Upper lobe of left lung (tissue), 4 donors: ENCODE results near the gene SPDL1.

Experiments used
- CTCF ChIP-seq, 6 experiments: fragments of 450-650 bp in 4 of 6; fragments of 200-600 bp in 2 of 6; sonication (generic) in 2 of 6; IDR thresholded peaks; one replicate each; pipeline ENCODE4 v1.5.1; 2016 to 2019; ENCODE audit warnings: antibody characterized with exemption in 6 of 6
- EP300 ChIP-seq, 4 donors: sonication (generic); formaldehyde crosslinking; IDR thresholded peaks; one replicate each; pipeline ENCODE4 v1.5.1; 2017; ENCODE audit warnings: antibody characterized with exemption in 4 of 4, control low read depth in 2 of 4
- POLR2A ChIP-seq, 4 donors: fragments of 450-650 bp; IDR thresholded peaks; one replicate each; pipeline ENCODE4 v1.5.1; 2016 to 2017; ENCODE audit warnings: antibody characterized with exemption in 4 of 4, mild to moderate bottlenecking in 2 of 4
- POLR2AphosphoS5 ChIP-seq, 2 donors: sonication (generic); formaldehyde crosslinking; IDR thresholded peaks; one replicate each; pipeline ENCODE4 v1.5.1; 2017; ENCODE audit warnings: antibody characterized with exemption in 2 of 2

- TF ChIP-seq POLR2AphosphoS5 (IDR thresholded peaks at IDR 0.05) (no peak), POLR2A (IDR thresholded peaks at IDR 0.05) (no peak), CTCF (IDR thresholded peaks at IDR 0.05) (no peak), EP300 (IDR thresholded peaks at IDR 0.05) (no peak)
These were observed 33.3 kb upstream of the SPDL1 start for GRCh38 chr5:169550227-169550626.
